Stimulated activated effector memory CD8-positive, alpha-beta T cell treated with anti-CD3 and anti-CD28 coated beads, Interleukin-12 subunit alpha, Interleukin-12 subunit beta, amount 100 ng/mL, for 72 hours (primary cell): ENCODE results near the gene PRSS1.
"Not testable (repeated sequence)": the region's sequence is repeated elsewhere in the genome, so short reads cannot be mapped to it uniquely, and the experiment has no call there.

Experiments used
- ATAC-seq: fragments of 150-1000 bp; cut with Tn5 transposase; 2 replicates; pipeline ENCODE4 v1.10.0; 2021
- DNase-seq, 2 donors: peaks; one replicate each; pipeline ENCODE4 v3.0.0; 2021 to 2022; ENCODE audit warnings: low spot score in 2 of 2
- H3K27ac Mint-ChIP-seq: one replicate; pipeline ENCODE4 v1.8.0; 2022; ENCODE audit warnings: mild to moderate bottlenecking, mixed read lengths
- H3K36me3 Mint-ChIP-seq: one replicate; pipeline ENCODE4 v1.8.0; 2022; ENCODE audit warnings: mild to moderate bottlenecking, mixed read lengths
- H3K4me1 Mint-ChIP-seq: one replicate; pipeline ENCODE4 v1.8.0; 2022; ENCODE audit warnings: mixed read lengths
- H3K4me3 Mint-ChIP-seq: one replicate; pipeline ENCODE4 v1.8.0; 2022; ENCODE audit warnings: mild to moderate bottlenecking, mixed read lengths
- H3K9me3 Mint-ChIP-seq: one replicate; pipeline ENCODE4 v1.8.0; 2022; ENCODE audit warnings: mixed read lengths

Gene PRSS1

GRCh38 chr7:142733271-142733670 lies 16.0 kb upstream of the PRSS1 start:
- H3K9me3 Mint-ChIP-seq: no peaks in the 10 kb centered on the region
- H3K4me1 Mint-ChIP-seq: no peaks in the 10 kb centered on the region
- ATAC-seq (no peak), DNase-seq (no peak)
- no peaks in the 10 kb centered on the region for H3K36me3 Mint-ChIP-seq
- H3K27ac Mint-ChIP-seq: no peak overlapping the region
- H3K4me3 Mint-ChIP-seq: no peak overlapping the region

GRCh38 chr7:142739923-142740492 lies 9.3 kb upstream of the PRSS1 start:
- Mint-ChIP-seq H3K9me3 (no peaks in the 10 kb centered on the region), H3K4me3 (no peak overlapping the region), H3K27ac (no peak overlapping the region), H3K4me1 (peaks cover 8% of the 10 kb centered on the region), H3K36me3 (no peaks in the 10 kb centered on the region)
- DNase-seq (no peak), ATAC-seq (no peak)

GRCh38 chr7:142740786-142741185 lies 8.5 kb upstream of the PRSS1 start:
- Mint-ChIP-seq H3K4me3 (no peak overlapping the region), H3K4me1 (peaks cover 8% of the 10 kb centered on the region), H3K9me3 (no peaks in the 10 kb centered on the region), H3K27ac (no peak overlapping the region), H3K36me3 (no peaks in the 10 kb centered on the region)
- ATAC-seq (no peak), DNase-seq (no peak)

- not testable (repeated sequence) for H3K27ac Mint-ChIP-seq, H3K4me1 Mint-ChIP-seq, H3K9me3 Mint-ChIP-seq
Measured at GRCh38 chr7:142741932-142742331, 7.3 kb upstream of the PRSS1 start.

GRCh38 chr7:142745091-142745635 lies 4.1 kb upstream of the PRSS1 start:
- no peaks in the 10 kb centered on the region for H3K9me3 Mint-ChIP-seq
- H3K4me3 Mint-ChIP-seq: no peak overlapping the region
- H3K27ac Mint-ChIP-seq: no peak overlapping the region
- DNase-seq (no peak), ATAC-seq (no peak)
- no peaks in the 10 kb centered on the region for H3K36me3 Mint-ChIP-seq
- no peaks in the 10 kb centered on the region for H3K4me1 Mint-ChIP-seq

More at GRCh38 chr7:142741932-142742331, 7.3 kb upstream of the PRSS1 start:
- not testable (repeated sequence) for ATAC-seq, H3K4me3 Mint-ChIP-seq, H3K36me3 Mint-ChIP-seq, DNase-seq

GRCh38 chr7:142745745-142746144 lies 3.5 kb upstream of the PRSS1 start:
- ATAC-seq (no peak), DNase-seq (no peak)
- H3K4me1 Mint-ChIP-seq: no peaks in the 10 kb centered on the region
- no peak overlapping the region for H3K4me3 Mint-ChIP-seq
- no peaks in the 10 kb centered on the region for H3K36me3 Mint-ChIP-seq
- no peaks in the 10 kb centered on the region for H3K9me3 Mint-ChIP-seq
- H3K27ac Mint-ChIP-seq: peak overlapping the region; percentile 45

- DNase-seq (no peak), ATAC-seq (no peak)
- H3K4me1 Mint-ChIP-seq: no peaks in the 10 kb centered on the region
- peak overlapping the region; percentile 45 for H3K27ac Mint-ChIP-seq
- no peak overlapping the region for H3K4me3 Mint-ChIP-seq
- no peaks in the 10 kb centered on the region for H3K9me3 Mint-ChIP-seq
- no peaks in the 10 kb centered on the region for H3K36me3 Mint-ChIP-seq
Measured at GRCh38 chr7:142746264-142746663, 3.0 kb upstream of the PRSS1 start.

- not testable (repeated sequence) for H3K27ac Mint-ChIP-seq, H3K4me1 Mint-ChIP-seq, H3K4me3 Mint-ChIP-seq, DNase-seq, ATAC-seq, H3K36me3 Mint-ChIP-seq, H3K9me3 Mint-ChIP-seq
Measured at GRCh38 chr7:142748410-142748809, 862 bp upstream of the PRSS1 start.

- Mint-ChIP-seq H3K4me3 (no peak overlapping the region), H3K9me3 (no peaks in the 10 kb centered on the region), H3K27ac (no peak overlapping the region), H3K36me3 (no peaks in the 10 kb centered on the region), H3K4me1 (no peaks in the 10 kb centered on the region)
- DNase-seq (no peak), ATAC-seq (no peak)
Measured at GRCh38 chr7:142750321-142750938, 1.2 kb downstream of the PRSS1 start.

GRCh38 chr7:142751526-142752175 lies 2.4 kb downstream of the PRSS1 start:
- H3K9me3 Mint-ChIP-seq, ATAC-seq, H3K27ac Mint-ChIP-seq, DNase-seq, H3K4me1 Mint-ChIP-seq, H3K4me3 Mint-ChIP-seq, H3K36me3 Mint-ChIP-seq: not testable (repeated sequence)

GRCh38 chr7:142752376-142753225 lies 3.3 kb downstream of the PRSS1 start:
- Mint-ChIP-seq H3K27ac (no peak overlapping the region), H3K9me3 (no peaks in the 10 kb centered on the region), H3K4me3 (no peak overlapping the region), H3K36me3 (no peaks in the 10 kb centered on the region), H3K4me1 (no peaks in the 10 kb centered on the region)
- no peak for DNase-seq
- ATAC-seq: no peak

GRCh38 chr7:142753366-142753765 lies 4.1 kb downstream of the PRSS1 start:
- H3K4me3 Mint-ChIP-seq: no peak overlapping the region
- H3K36me3 Mint-ChIP-seq: no peaks in the 10 kb centered on the region
- DNase-seq (no peak), ATAC-seq (no peak)
- H3K9me3 Mint-ChIP-seq: no peaks in the 10 kb centered on the region
- H3K27ac Mint-ChIP-seq: no peak overlapping the region
- H3K4me1 Mint-ChIP-seq: no peaks in the 10 kb centered on the region

GRCh38 chr7:142753925-142754491 lies 4.7 kb downstream of the PRSS1 start:
- not testable (repeated sequence) for H3K9me3 Mint-ChIP-seq, H3K27ac Mint-ChIP-seq, DNase-seq, ATAC-seq, H3K4me1 Mint-ChIP-seq, H3K36me3 Mint-ChIP-seq, H3K4me3 Mint-ChIP-seq

- DNase-seq: no peak
- no peak for ATAC-seq
- H3K9me3 Mint-ChIP-seq: no peaks in the 10 kb centered on the region
- H3K27ac Mint-ChIP-seq: no peak overlapping the region
- no peak overlapping the region for H3K4me3 Mint-ChIP-seq
- no peaks in the 10 kb centered on the region for H3K4me1 Mint-ChIP-seq
- H3K36me3 Mint-ChIP-seq: no peaks in the 10 kb centered on the region
Measured at GRCh38 chr7:142754681-142755575, 5.7 kb downstream of the PRSS1 start.
